ENCODE measurements around the gene TBX21.
"Not testable (repeated sequence)": the region's sequence is repeated elsewhere in the genome, so short reads cannot be mapped to it uniquely, and the experiment has no call there.

Gene TBX21

GRCh38 chr17:47732399-47733046 lies 513 bp upstream of the TBX21 start:
- no peak for DNase-seq

- DNase-seq, result no peak
Measured at GRCh38 chr17:47733674-47734410, 806 bp downstream of the TBX21 start.

GRCh38 chr17:47735139-47735464 lies 2.1 kb downstream of the TBX21 start:
- no peak for DNase-seq

GRCh38 chr17:47735536-47736011 lies 2.5 kb downstream of the TBX21 start:
- DNase-seq, result no peak

- DNase-seq, result no peak
Measured at GRCh38 chr17:47736501-47737495, 3.8 kb downstream of the TBX21 start.

- no peak for DNase-seq
Measured at GRCh38 chr17:47738178-47738577, 5.1 kb downstream of the TBX21 start.

GRCh38 chr17:47739150-47739549 lies 6.1 kb downstream of the TBX21 start:
- no peak for DNase-seq

GRCh38 chr17:47739945-47740344 lies 6.9 kb downstream of the TBX21 start:
- DNase-seq, result not testable (repeated sequence)

- no peak for DNase-seq
Measured at GRCh38 chr17:47741109-47741792, 8.2 kb downstream of the TBX21 start.

GRCh38 chr17:47741793-47742145 lies 8.7 kb downstream of the TBX21 start:
- no peak for DNase-seq

- DNase-seq, result no peak
Measured at GRCh38 chr17:47742319-47743181, 9.5 kb downstream of the TBX21 start.

- DNase-seq, result no peak
Measured at GRCh38 chr17:47744168-47745036, 11.4 kb downstream of the TBX21 start.

- DNase-seq, result no peak
Measured at GRCh38 chr17:47745037-47745380, 12.0 kb downstream of the TBX21 start.

GRCh38 chr17:47751471-47751870 lies 18.4 kb downstream of the TBX21 start:
- no peak for DNase-seq

- no peak for DNase-seq
Measured at GRCh38 chr17:47757386-47757785, 24.4 kb downstream of the TBX21 start.

GRCh38 chr17:47760409-47761140 lies 27.5 kb downstream of the TBX21 start:
- DNase-seq, result no peak

GRCh38 chr17:47762728-47763127 lies 29.7 kb downstream of the TBX21 start:
- DNase-seq, result no peak

GRCh38 chr17:47763913-47764582 lies 31.0 kb downstream of the TBX21 start:
- no peak for DNase-seq

- not testable (repeated sequence) for DNase-seq
Measured at GRCh38 chr17:47773649-47774048, 40.6 kb downstream of the TBX21 start.

- DNase-seq, result no peak
Measured at GRCh38 chr17:47774331-47774730, 41.3 kb downstream of the TBX21 start.
